BJ (cell line): ENCODE results near the gene F12. TPM values are rescaled to one million over a fixed set of nuclear protein-coding genes. Genes with fewer than 3 reads are reported as not detected.

Experiments used
- CTCF ChIA-PET: fragments of 350-600 bp; formaldehyde crosslinking; extraction: SDS; loops from one replicate; lab custom pipeline; 2021; ENCODE audit warnings: antibody characterized with exemption, inconsistent platforms; lab: Yijun Ruan, JAX
- POLR2A ChIA-PET: fragments of 300-600 bp; sonication (Branson Sonifier 250); formaldehyde crosslinking; extraction: SDS; loops from one replicate; lab custom pipeline; 2021; ENCODE audit warnings: antibody characterized with exemption; lab: Charles Lee
- DNase-seq: peaks from one replicate; pipeline ENCODE4 v3.0.0-alpha.2; 2011; ENCODE audit warnings: low read depth
- H3K27me3 ChIP-seq: 2 replicates; pipeline ENCODE4 v1.6.0; 2011; ENCODE audit warnings: low read length; ENCODE audit not compliant: control insufficient read depth, insufficient read depth
- H3K36me3 ChIP-seq: 2 replicates; pipeline ENCODE4 v1.5.1; 2011; ENCODE audit warnings: low read length; ENCODE audit not compliant: control insufficient read depth, insufficient read depth
- H3K4me3 ChIP-seq: 2 replicates; pipeline ENCODE4 v1.5.1; 2011; ENCODE audit warnings: low read depth, mild to moderate bottlenecking, control low read depth, low read length
- CTCF ChIP-seq: IDR thresholded peaks from 2 replicates; pipeline ENCODE4 v1.5.1; 2011; ENCODE audit warnings: low read depth, mild to moderate bottlenecking, control low read depth, inconsistent platforms, low read length, moderate library complexity; ENCODE audit not compliant: insufficient read depth
- polyA plus RNA-seq: library from polyadenylated mRNA; depleted of rRNA; stranded (reverse); fragments of >200 nt; gene quantifications from 2 replicates; pipeline ENCODE4 v1.2.3, GENCODE V29; 2011

F12 gene
- polyA plus RNA-seq, 1 experiment = 0.69 TPM

GRCh38 chr5:177456591-177456964 is 47.2 kb upstream of the F12 start:
- POLR2A ChIA-PET = no interaction called here
- no peak for DNase-seq
- CTCF ChIA-PET = interaction anchor here (0.5 to 18.6 kb wide), 18 partner anchors 9 to 342 kb away, joined by 3 to 352 read pairs (median 4); partner anchors contain the start of genes F12, PDLIM7 and PFN3
- no peaks in the 10 kb centered on the region for H3K27me3 ChIP-seq
- H3K36me3 ChIP-seq = peaks cover 31% of the 10 kb centered on the region
- no peak for TF ChIP-seq CTCF
- H3K4me3 ChIP-seq = no peak overlapping the region

GRCh38 chr5:177455661-177456590 is 46.6 kb upstream of the F12 start:
- no peaks in the 10 kb centered on the region for H3K27me3 ChIP-seq
- peak overlapping the region; percentile 41 for H3K4me3 ChIP-seq
- no peak for DNase-seq
- peaks cover 31% of the 10 kb centered on the region for H3K36me3 ChIP-seq
- TF ChIP-seq CTCF = peak; percentile 100
- CTCF ChIA-PET = interaction anchor here (0.5 to 18.6 kb wide), 30 partner anchors 9 to 342 kb away, joined by 3 to 352 read pairs (median 6); partner anchors contain the start of genes DBN1, F12, LMAN2 and MXD3
- POLR2A ChIA-PET = no interaction called here

- ChIA-PET POLR2A (no interaction called here), CTCF (interaction anchor here (0.5 to 18.6 kb wide), 32 partner anchors 9 to 714 kb away, joined by 3 to 352 read pairs (median 8); partner anchors contain the start of genes DBN1, DOK3, F12 and LMAN2)
- Histone ChIP-seq H3K4me3 (peak overlapping the region; percentile 41), H3K27me3 (no peaks in the 10 kb centered on the region), H3K36me3 (peaks cover 28% of the 10 kb centered on the region)
- DNase-seq = no peak
- TF ChIP-seq CTCF = peak; percentile 58
These were observed 45.8 kb upstream of the F12 start for GRCh38 chr5:177455036-177455660.

GRCh38 chr5:177454397-177455035 is 45.2 kb upstream of the F12 start:
- TF ChIP-seq CTCF = peak; percentile 62
- ChIA-PET CTCF (interaction anchor here (0.6 to 18.6 kb wide), 33 partner anchors 8 to 715 kb away, joined by 3 to 352 read pairs (median 8); partner anchors contain the start of genes DBN1, DOK3, F12 and GRK6), POLR2A (interaction anchor here (1.0 kb wide), 1 partner anchor 51 kb away, joined by 3 read pairs; no protein-coding TSS in a partner anchor)
- Histone ChIP-seq H3K4me3 (peak overlapping the region; percentile 41), H3K36me3 (peaks cover 23% of the 10 kb centered on the region), H3K27me3 (no peaks in the 10 kb centered on the region)
- no peak for DNase-seq
